Colon (tissue), 2 donors: ENCODE data around the gene PNKD.
A peak's percentile ranks its signal among the peaks of the same experiment; 100 is the strongest.

Experiments used
- FAIRE-seq: peaks from 2 replicates; lab custom pipeline; 2012; peaks lifted over from hg19 to GRCh38; lab: Jason Lieb, UNC
- donor health status: control.
- donor health status: control.

PNKD gene, protein sequence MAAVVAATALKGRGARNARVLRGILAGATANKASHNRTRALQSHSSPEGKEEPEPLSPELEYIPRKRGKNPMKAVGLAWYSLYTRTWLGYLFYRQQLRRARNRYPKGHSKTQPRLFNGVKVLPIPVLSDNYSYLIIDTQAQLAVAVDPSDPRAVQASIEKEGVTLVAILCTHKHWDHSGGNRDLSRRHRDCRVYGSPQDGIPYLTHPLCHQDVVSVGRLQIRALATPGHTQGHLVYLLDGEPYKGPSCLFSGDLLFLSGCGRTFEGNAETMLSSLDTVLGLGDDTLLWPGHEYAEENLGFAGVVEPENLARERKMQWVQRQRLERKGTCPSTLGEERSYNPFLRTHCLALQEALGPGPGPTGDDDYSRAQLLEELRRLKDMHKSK

DNA sequence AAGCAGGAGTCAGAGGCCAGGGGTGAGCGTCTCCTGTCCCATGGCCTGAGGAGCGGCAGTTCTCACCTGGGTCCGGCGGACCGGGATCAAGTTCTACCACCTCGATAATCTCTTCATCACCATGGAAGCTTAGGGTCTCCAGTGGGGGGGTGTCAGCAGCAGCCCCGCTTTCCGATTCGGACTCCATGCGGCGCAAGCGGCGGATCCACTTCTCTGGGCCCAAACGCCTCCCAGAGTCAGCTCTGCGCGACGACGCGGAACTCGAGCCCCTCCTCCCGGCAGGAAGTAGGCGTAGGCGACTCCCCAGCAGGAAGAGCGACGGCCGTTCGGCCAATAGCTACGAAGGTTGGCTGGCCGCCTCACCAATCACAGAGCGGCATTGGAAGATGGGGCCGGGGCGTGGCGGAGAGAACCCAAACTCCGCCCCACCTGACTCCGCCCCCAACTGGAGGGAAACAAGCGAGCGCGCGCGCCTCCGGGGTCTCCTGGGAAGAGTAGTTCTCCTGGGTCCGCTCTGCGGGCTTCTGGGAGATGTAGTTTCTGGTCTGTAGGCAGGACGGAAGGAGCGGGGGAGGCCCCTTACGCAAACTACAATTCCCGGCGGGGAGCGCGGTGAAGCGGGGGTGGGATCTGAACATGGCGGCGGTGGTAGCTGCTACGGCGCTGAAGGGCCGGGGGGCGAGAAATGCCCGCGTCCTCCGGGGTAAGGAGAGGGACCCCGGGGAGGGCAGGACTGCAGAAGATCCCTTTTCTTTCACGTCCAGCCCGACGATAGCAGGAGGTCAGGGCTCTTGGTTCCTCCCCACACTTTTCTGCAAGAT lies at the start of gene PNKD, which contains the start of gene AAMP:
PNKD (plus strand) TSS at position 620 of the 821 bp plus-strand sequence; CDS start at position 637, 17 bp downstream.
AAMP (minus strand) TSS at position 238 of the 821 bp plus-strand sequence; CDS start at position 187, 51 bp downstream.
- FAIRE-seq: peak; percentile 94

DNA sequence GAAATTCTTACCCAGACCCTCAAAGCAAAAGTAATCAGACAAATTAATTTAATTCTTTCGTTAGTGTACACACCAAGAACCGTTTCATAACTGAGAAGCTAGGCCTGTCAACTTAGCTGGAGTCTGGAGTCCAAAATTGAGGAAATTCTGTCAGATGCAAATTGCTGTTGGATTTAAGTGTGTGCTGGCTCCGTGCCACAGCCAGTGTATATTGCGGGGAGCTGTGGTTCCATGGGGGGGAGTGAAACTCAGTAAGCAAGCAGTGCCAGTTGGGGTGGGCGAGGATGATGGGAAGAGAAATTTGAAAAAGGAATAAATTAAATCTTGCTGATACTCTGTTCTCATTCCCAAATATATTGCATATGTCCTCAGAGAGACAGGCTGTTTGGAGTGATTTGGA lies 49.3 kb upstream of the PNKD start:
- no peak for FAIRE-seq

DNA sequence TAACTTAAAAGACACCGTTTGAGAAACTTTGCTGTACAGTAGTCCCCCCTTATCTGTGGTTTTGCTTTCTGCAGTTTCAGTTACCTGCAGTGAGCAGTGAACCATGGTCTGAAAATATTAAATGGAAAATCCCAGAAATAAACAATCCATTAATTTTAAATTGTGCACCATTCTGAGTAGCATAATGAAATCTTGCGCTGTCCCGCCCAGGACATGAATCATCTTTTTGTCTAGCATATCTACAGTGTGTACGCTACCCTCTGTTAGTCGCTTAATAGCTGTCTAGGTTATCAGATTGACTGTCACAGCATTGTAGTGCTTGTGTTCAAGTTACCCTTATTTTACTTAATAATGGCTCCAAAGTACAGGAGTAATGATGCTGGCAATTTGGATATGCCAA lies 47.3 kb upstream of the PNKD start:
- no peak for FAIRE-seq

DNA sequence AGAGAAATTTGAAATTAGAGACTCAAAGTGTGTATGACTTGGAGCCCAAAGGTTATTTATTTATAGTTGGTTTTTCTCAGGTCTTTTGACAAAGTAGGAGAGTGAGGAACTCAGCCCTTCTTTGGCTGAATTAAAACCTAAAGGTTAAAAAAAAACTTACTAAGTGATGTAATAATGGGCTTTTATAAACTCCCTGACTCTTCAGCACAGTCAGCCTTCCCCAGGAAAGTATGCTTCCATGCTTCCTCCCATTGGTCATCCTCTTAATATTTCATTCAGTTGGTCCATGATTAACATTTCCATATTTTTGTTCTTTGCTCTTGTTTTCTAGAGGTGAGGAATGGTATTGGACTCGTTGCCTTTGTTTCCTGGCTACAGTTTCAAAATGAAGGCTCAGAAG lies 46.1 kb upstream of the PNKD start:
- no peak for FAIRE-seq

DNA sequence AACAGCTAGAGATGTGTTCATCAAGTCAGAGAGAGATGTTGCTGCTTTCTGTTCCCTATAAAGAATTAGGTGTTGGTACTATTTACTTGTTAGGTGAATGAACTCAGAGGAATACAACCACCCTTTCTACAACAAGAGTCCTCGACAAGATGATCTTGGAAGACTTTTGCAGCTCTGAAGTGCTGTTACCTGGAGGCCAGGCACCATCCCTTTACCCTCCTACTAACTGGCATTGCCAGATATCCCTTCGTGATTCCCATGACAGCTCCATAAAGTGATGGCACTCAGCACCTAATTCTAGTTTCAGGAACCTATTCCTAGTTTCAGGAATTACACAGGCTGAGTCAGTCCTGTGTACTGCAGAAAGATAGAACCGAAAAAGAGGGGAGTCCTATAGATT lies 43.4 kb upstream of the PNKD start:
- FAIRE-seq: no peak

DNA sequence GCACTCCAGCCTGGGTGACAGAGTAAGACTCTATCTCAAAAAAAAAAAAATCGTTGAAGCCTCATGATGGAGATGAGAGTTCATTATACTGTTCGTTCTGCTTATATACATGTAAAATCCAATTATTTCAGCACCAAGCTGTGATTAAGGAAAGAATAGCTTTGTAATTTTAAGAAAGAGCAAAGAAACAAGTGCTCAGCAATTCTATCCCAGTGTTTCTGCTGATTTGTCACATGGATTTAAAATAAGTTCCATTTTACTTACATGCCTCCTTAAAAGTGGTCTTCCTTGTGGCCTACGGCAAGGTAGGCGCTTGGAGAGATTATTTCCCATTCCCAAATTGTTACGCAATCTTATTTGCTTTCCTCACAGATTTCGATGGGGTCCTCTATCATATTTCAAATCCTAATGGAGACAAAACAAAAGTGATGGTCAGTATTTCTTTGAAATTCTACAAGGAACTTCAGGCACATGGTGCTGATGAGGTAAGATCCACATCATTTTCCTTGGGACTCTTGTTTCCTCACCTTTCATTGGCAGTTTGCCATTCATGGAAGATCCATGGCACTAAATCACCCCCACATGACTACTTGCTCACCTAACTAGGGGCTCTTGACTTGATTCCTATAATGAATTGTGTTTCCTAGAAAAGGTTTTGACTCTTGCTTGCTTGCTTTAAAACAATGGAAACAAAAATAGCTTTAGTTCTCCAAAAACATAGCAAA lies 41.8 kb upstream of the PNKD start:
- FAIRE-seq: no peak

DNA sequence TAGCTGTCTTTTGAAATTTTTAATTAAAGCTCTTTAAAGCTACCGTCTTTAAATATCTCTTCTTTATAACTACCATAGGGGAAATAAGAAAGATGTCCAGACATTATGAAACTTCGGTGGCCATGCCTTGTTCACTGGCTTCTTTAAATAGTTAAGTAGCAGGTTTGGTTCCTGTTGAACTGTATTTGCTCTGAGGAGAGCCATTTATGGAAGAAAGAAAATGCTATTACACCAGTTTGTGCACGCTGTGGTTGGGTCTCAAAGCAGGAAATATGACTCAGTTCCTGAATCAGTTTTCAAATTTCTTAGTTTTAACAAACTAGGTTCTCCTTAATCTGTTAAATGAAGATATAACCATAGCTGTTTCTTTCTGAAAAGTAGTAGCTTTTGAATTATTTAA lies 41.1 kb upstream of the PNKD start:
- FAIRE-seq: no peak

DNA sequence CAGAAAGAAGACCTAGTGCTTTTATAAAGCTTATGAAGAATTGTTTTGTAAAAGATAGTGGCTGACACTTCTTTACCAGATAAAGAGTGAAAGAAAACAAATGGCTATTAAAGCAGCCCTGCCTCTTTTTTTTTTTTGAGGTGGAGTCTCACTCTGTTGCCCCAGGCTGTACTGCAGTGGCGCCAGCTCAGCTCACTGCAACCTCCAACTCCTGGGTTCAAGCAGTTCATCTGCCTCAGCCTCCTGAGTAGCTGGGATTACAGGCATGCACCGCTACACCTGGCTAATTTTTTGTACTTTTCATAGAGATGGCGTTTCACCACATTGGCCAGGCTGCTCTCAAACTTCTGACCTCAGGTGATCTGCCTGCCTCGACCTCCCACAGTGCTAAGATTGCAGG lies 40.5 kb upstream of the PNKD start:
- FAIRE-seq: no peak

DNA sequence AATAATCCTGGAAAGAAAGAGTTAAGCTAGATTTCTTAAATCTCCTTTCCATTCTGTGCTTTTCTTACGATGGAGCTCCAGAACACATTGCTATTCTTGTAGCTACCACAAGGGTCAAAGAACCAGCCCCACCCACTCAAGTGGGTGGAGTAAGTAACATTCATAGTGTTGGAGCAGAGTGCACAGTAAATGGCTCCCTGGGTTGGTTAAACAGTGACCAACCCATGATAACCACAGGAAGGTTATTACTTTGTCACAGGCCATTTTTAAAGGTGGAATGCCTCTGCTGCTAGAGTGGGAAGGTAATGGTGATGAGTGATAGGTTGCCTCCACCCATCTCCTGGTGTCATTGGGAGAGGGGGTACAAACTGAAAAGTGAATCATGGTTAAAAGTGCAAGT lies 39.4 kb upstream of the PNKD start:
- FAIRE-seq: no peak

DNA sequence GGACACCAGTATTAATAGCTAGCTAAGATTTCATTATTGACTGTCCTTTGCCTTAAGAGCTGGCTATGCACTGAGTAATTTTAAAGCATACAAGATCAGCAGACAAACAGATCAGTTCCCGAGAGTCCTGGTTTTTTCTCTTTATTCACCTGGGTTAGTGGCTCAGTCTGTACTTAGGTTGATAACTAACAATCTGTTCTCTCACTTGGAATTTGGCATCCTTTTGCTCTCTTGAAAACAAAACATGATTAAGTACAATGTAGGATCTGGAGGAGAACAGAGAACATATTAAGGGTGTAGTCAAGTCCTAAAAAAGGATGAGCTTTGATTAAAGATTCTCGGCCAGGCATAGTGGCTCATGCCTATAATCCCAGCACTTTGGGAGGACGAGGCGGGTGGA lies 36.8 kb upstream of the PNKD start:
- FAIRE-seq: no peak

DNA sequence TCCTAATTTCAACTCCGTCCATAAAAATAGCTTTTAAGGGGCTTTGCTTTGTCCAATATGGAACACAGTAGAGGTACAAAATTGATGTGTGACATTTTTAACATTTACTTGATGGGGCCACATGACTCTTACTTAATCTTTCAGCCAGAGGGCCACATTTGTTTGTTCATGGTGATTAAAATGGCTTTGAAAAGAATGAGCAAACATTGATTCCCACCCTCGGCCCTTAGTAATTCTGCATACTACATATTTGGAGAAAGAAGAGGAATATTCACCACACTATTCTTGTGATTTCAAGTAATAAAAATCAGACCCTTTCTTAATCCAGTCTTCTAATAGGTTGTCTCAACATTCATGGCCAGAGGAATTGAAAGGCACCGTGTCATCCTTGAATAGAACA lies 35.8 kb upstream of the PNKD start:
- no peak for FAIRE-seq

DNA sequence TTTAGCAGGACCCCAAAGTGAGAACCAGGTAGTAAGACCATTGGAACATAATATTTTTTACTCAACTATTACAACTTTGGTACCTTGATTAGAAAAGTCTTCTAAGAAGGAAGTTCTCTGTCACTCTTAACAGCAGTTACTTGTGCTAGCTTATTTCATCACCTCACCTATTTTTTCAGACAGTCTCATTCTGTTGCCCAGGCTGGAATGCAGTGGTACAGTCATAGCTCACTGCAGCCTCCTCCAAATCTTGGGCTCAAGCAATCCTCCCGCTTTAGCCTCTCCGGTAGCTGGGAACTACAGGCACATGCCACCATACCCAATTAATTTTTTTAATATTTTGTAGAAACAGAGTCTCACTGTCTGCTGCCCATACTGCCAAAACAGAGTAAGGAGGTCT lies 35.3 kb upstream of the PNKD start:
- no peak for FAIRE-seq

DNA sequence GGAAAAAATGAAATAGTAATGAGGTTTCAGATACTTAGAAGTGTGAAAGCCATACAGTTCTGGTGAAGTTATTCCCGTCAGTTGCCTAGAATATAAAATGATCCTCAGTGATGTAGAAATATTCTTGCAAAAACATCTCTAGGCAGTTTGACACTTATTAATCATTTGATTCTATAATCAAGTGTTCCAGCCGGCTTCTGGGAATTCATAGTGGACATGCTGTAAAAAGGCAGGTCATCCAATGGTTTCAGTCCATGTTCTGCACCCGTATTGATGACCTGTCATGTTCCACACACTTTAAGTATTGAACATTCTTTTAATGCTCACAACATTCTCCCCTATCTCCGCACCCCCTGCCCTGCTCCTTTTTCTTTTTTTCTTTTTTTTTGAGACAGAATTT lies 33.5 kb upstream of the PNKD start:
- no peak for FAIRE-seq

DNA sequence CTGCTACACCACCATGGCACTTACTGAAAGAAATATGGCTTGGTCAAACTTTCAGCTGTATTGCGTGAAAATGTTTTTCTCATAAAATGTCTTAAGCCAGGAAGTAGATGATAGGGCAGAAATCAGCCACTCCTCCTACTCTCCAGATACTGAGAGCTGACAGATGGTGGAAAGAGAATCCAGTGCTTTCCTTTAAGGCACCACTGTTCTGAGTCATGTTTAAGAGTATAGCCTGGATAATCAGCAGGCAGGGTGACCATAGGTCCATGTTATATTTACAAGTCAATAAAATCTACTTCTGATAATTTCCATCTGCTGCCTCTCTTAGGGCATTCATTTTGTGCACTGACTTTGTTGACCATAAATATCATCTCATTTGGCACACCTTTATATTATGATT lies 31.4 kb upstream of the PNKD start:
- no peak for FAIRE-seq

DNA sequence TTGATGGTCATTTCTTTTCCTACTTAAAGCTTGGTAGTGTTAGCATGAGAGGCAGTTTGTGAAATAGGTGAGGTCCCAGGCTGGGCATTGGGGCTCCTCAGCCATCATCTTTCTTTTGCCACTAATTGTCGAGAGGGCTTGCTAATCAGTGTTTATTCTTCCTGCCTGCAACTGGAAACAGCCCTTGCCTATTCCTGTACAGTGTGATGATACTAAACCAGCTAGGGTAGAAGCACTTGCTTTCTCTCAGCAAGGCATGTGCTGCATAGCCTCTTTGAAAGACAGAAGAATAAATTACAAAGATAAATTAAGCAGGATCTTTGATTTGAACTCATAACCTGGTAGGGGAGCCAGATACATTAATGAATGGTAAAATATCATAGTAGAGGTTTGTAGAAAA lies 26.1 kb upstream of the PNKD start:
- FAIRE-seq: no peak

DNA sequence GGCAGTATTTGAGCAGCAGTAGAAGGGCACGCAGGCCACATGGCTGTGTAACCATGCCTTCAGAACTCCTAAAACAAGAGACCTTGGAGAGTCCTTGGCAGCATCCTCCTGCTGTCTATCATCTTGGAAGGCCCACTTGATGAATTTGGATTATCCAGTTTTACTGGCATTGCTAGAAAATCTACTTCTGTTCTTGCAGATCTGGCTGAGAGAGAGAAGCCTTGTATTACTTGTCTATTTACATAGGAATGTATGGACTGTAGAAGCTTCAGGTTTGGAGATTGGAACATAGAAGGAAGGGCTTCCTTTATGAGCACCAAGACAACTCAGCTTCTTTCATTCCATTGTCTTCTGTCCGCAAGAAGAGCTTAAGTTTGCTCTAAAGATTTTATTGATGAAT lies 25.7 kb upstream of the PNKD start:
- no peak for FAIRE-seq

DNA sequence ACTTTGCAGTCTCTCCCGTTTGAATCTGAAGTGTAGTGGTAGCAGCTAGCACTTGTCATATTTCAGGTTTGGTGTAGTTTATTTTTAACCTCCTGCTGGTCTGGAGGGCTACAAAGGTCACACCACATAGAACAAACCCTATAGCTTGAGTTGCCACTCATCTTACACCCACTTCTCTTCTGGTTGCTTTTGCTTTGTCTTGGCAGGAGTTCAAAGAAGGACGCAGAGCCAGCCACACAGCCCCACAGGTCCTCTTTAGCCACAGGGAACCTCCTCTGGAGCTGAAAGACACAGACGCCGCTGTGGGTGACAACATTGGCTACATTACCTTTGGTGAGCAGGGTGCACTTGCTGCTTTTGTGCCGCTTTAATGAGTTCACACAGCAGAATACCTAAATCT lies 25.1 kb upstream of the PNKD start:
- FAIRE-seq: no peak

DNA sequence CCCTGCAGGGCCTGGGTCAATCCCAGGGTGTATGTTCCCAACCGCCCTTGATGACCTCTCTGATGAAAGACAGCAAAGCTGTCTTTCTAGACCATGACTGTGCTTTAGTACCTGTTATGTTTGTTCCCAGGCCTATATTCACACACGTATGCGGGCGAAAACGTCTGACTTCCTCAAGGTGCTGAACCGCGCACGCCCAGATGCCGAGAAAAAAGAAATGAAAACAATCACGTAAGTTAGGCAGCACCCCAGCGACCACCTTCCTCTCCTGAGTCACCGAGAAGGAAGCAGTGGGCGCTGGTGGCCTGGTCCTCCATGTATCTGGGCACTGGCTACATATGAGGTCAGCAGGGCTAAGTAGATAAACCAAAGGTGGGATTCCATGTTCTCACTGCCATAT lies 20.6 kb upstream of the PNKD start:
- FAIRE-seq: no peak

DNA sequence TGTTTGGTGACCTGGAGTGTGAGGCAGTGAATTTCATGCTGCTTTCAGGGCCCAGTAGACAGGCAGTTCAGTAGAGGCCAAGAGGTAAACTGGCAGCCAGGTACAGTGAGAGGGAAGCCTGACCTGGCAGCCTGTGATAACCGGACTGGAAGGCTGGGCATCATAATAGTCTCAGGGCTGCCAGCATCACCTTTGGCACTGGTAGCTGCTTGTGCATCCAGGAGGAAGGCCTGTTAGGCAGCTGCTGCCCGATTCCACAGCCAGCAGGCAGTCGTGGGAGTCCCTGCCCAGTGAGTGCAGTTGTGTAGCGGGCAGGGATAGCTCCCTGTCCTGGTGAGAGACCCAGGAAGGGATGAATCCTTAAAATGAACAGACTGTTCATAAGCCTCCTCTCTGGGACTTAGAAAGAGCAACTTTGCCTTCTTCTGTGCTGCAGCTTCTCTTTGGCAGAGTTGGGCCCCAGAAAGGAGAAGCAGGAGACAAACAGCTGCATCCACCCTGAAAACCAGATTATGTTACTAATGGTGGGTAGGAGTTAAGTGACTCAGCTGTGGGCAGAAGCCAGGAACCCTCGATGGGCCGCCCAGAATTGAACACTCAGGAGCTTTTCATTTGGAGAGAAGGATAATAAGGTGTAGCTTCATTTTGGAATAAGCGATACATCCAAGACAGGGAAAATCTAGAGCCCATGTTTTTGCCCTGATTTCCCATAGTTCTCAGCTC lies 17.6 kb upstream of the PNKD start:
- FAIRE-seq: no peak

DNA sequence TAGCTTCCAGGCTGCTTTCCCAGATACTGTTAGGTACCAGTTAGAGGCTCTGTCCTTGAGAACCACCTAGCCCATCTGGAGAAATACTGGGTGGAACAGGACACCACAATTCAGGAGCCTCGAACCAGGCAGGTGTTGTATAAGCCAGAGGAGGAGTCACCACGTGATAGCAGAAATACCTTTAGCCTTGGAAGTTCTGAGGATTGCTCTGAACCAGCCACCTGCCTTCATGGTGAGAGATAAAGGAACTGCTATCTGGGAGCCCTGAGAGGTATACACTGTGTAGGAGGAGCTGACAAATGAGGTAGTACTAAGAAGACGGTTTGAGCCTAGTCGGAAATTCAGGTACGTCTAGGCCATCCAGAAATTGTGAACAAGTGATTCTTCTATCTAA lies 17.1 kb upstream of the PNKD start:
- no peak for FAIRE-seq

DNA sequence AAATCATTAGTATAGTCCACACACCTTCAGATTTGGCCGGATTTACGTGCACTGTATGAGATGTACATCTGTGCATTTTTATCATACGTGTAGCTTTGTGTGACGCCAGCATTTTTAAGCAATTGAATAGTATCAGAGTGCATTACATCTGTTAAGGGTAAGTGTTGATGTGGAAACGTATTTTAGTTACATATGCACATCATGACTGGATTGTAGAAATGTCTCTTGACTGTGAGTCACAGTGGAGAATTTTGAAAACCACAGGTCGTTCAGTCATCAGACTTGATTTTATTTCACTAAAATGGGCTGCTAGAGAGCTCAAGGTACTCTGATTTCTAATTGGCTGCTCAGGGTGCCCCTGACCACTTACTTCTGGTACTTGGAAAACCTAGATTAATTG lies 14.9 kb upstream of the PNKD start:
- FAIRE-seq: no peak
